RPMI8226 (cell line): ENCODE measurements around the gene DELE1.
A peak's percentile ranks its signal among the peaks of the same experiment; 100 is the strongest.

Experiments
- DNase-seq: peaks from one replicate; pipeline ENCODE4 v3.0.0-alpha.2; 2015

Gene DELE1

DNA sequence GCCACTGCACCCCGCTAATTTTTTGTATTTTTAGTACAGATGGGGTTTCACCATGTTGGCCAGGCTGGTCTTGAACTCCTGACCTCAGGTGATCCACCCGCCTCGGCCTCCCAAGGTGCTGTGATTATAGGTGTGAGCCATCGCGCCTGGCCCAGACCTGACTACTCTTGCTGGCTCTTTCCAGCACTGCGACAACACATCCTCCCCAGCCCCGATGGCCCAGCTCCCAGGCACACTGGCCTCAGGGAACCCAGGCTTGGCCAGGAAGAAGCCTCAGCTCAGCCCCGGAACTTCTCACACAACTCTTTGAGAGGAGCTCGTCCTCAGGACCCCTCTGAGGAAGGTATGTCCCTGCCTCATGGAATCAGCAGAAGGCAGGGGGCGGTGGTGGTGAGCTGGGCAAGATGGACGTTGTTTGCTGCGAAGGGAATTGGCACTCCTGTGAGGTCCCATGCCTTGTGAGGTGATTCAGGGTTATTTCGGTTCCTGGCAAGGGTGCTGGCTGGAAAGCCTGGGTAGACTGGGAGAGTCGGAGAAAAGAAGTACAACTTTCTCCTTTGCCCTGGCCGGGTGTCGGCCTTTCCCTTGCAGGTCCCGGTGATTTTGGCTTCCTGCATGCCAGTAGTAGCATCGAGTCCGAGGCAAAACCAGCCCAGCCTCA, 5.9 kb downstream of the DELE1 start:
- no peak for DNase-seq

DNA sequence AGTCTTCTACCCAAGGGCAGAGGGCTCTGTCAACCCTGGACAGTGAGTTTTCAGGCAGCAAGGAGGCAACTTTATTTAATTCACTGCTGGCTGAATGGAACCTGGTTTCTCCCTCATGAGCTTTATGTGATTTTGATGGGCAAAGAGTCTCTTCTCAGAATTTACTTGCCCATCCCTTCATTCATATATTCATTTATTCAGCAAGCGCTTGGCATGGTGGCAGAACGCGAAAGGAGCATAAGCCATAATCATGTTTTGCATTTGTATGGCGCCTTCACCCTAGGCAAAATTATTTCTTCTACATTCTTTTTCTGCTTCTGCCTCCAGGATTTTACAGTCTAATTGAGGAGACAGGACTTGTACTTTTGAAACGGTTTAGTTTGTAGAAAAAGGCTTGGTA, 8.0 kb downstream of the DELE1 start:
- DNase-seq, result no peak

DNA sequence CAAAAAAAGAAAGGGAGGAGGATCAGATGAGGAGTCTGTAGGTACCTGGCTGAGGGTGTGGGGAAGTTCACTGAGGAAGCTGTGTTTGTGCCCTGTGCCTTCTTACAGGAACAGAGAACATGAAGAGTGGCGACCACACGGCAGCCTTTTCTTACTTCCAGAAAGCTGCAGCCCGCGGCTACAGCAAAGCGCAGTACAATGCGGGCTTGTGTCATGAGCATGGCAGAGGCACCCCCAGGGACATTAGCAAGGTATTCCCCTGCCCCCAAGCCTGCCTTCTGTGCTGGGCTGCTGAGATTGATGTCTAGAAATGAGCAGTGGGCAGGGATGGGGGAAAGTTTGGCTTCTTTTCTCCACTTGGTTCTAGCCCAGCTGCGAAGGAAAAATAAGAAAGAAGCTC, 9.5 kb downstream of the DELE1 start:
- no peak for DNase-seq

- DNase-seq, result peak; percentile 80
Measured at GRCh38 chr5:141934099-141934844, 10.6 kb downstream of the DELE1 start.

DNA sequence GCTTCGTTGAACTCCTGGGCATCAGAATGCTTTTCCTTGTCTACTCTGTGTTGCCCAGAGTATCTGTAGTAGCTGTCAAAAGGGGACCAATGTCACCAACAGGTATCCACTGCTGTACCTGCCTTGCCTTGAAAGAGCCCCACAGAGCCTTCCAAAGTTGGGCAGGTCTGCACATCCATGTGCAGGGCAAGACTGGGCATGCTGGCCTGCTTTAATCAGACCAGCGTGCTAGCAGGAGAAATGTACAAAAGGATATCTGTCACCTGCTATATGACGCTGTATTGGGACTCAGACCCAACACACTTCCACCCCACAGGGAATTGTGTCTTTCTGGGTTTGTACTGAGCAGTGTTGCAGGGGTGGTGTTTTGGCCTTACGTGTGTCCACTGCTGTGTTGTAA, 11.9 kb downstream of the DELE1 start:
- no peak for DNase-seq

DNA sequence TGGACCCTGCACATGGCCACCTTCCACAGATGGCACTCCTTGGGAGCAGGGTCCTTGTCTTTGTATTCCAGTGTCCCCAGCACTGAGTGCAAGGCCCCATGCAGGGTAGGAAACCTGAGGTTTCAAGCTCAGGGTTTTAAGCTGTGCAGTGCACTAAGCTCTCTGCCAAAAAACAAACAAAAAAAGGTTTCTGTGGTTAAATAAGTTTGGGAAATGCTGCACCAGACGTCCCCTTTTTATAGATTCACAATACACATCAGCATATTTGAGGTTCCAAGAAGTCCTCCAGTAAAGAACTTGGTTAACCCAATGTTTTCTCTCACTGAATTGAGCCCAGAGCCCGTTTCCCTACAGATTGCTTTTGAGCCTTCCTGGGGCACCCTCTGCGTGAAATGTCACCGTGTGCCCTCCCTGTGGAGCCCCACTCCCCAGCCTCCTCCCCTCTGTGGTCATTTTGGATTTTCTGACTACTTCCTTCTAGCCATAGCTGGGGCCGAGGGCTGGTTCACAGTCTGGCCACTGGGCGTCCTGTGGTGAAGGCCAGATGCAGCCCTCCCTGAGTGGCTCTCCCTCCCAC, 17.1 kb downstream of the DELE1 start:
- peak; percentile 80 for DNase-seq

GRCh38 chr5:141941307-141941706, 17.6 kb downstream of the DELE1 start:
- peak; percentile 72 for DNase-seq

- DNase-seq, result no peak
Measured at GRCh38 chr5:141941779-141942178, 18.1 kb downstream of the DELE1 start.

DNA sequence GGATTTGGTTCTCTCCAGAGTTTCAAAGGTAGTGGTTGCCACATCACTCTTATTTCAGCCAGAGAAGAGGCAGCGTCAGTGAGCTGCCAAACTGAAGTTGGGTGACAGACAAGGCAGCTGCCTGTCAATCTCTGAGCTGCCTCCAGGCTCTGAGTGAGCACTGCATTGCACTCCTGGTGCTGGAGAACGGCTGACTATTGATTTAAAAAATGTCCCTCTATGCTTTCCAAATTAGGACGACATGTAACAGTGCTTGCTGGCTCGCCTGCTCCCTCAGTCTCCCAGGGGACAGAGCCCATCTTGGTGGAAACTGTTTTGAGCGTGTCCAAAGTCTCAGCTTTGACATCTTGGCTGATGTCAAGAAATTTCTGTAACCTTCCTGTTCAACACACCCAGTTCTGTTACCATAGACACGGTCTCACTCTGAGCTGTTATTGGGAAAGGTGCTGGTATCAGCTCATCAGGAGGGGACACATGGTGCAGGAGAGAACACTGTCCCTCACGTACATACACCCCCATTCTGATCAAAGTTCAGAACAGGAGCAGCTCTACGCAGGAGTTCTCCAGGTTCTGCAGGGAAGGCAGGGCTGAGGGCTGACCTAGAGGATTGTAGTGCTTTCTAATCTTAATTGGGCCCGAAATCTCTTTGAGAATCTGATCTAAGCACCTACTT, 18.6 kb downstream of the DELE1 start:
- no peak for DNase-seq

GRCh38 chr5:141944076-141944475, 20.4 kb downstream of the DELE1 start:
- DNase-seq, result no peak

DNA sequence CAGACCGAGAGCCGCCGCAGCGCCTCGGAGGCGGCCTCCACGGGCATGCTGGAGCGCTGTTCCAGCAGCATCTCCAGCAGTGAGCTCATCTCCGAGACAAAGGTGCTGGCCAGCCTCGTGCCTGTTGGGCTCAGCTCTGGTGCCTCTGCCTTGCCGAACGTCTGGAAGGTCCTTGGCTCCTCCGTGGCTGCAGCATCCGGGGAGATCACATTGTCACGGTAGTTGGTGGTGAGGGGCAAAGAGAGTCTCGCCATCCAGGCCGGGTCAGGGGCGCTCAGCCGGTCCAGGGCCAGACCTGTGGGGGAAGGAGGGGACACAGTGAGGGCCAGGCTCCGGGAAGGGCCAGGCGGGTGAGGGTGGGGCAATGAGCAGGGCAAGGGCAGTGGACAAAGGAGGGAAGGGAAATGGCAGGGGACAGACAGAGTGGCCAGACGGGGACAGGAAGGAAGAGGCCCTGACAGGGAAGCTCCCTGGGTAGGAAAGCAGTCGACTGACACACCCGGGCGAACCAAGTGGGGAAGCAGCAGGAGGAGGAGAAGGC, 21.9 kb downstream of the DELE1 start:
- DNase-seq, result no peak

DNA sequence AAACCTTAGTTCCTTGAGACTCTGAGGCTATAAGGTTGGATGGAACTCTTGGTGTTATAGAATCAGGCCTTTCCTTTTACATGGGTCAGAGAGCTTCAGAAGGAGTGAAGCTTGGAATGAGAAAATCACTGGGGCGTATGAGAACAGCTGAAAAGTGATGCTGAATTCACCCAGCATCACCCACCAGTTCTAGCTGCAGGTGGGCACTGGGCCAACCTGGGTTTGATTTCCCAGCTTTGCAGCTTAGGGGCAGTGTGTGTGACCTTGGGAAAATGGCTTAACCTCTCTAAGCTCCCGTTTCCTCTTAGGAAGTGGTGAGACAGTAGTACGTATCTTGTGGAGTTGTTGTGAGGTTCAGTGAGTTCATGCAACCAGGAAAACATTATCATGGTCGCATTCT, 23.6 kb downstream of the DELE1 start:
- no peak for DNase-seq

GRCh38 chr5:141948812-141949211, 25.1 kb downstream of the DELE1 start:
- no peak for DNase-seq

GRCh38 chr5:141949511-141949910, 25.8 kb downstream of the DELE1 start:
- no peak for DNase-seq

DNA sequence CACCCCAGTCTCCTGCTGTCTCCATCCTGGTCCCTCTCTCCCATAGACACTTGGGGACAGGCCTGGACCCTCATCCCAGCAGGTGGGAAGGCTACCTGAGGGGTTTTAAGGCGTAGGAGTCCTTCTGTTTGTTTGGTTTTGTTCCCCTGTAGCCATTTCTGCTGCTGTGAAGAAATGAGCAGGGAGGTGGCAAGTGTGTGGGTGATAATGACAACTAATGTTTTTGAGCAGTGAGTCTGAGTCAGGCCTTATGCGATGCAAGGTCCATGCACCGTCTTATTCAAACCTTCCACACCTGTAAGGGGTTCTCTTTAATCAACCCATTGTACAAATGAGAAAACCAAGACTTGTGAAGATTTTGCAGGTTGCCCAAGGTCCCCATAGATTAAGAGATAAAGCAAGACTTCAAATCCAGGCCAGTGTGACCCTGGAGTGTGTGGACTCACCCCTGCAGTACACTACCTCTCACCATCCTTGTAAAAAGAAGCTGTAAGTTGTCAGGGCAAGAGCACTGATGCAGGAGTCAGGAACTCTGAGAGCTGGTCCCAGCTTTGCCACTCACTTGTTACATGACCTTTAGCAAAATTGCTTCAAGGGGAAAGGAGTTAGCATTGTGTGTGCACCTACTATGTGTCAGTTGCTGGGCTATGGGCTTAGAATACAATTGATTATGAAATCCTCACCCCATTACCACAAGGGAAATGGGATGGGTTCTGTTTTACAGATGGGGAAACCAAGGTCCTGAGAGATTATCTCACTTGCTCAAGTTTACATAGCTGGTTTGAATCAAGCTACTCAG, 26.7 kb downstream of the DELE1 start:
- DNase-seq, result no peak

GRCh38 chr5:141951332-141951781, 27.7 kb downstream of the DELE1 start:
- peak; percentile 80 for DNase-seq

GRCh38 chr5:141952020-141952419, 28.3 kb downstream of the DELE1 start:
- DNase-seq, result peak; percentile 73

DNA sequence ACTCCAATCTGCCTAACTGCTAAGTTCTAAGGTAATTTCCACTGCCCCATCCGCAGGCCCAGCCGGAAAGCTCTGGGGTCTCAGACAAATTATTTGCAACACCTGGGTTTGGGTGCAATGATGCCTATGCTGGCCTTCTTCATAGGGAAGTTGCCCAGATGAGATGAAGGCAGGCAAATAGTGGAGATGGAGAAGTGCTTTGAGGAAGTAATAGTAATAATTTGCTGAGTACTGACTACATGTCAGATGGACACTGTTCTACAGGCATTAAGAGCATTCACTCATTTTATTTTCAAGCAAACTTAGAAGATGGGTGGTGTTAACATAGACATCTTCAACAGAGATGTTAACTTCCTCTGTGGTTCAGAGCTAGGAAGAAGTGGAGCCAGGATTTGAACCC, 30.5 kb downstream of the DELE1 start:
- no peak for DNase-seq

- peak; percentile 51 for DNase-seq
Measured at GRCh38 chr5:141957367-141957996, 33.8 kb downstream of the DELE1 start.

GRCh38 chr5:141958113-141958512, 34.4 kb downstream of the DELE1 start, which contains the start of gene PCDH12:
Gene PCDH12, minus strand, starts transcription at chr5:141958202. Its CDS starts 351 bp downstream, at chr5:141957851.
- peak; percentile 57 for DNase-seq

DNA sequence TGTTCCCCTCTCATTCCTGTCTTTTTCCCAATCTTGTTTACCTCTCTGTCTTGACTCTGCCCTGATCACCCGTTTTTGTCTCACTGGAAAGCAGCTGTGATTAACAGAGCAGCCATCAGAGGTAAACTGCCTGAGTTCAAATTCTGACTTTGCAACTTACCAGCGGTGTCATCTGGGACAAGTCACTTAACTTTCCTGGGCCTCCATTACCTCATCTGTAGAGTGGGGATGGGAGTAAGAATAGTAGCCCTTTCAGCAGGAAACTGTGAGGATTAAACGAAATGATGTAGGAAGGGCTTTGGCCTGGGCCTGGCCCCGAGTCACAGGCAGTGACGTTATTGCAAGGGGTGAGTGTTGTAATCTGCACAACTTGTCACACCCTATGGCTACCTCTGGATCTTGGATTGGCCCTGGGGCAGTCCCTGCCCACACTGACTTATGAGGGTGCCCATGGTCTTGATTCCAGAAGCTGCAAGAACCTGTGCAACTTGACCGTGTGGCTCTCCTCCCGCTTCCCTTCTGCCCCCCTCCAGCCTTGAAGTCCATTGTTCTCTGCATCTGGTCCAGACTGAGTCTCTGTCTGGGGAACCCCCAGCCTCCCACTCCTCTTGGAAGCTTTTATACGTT, 35.0 kb downstream of the DELE1 start:
- peak; percentile 13 for DNase-seq
